H1 (cell line): ENCODE measurements around the gene GPNMB. TPM values are rescaled to one million over a fixed set of nuclear protein-coding genes. Genes with fewer than 3 reads are reported as not detected.

Experiments used
- CHD7 ChIP-seq: fragments of 300-600 bp; sonication (generic); IDR thresholded peaks from 2 replicates; pipeline ENCODE4 v1.7.1; 2012; ENCODE audit warnings: low read length, moderate library complexity, mild to moderate bottlenecking, inconsistent platforms; ENCODE audit not compliant: insufficient replicate concordance
- CTBP2 ChIP-seq: IDR thresholded peaks from 2 replicates; pipeline ENCODE4 v1.7.0; 2011; ENCODE audit warnings: borderline replicate concordance, mild to moderate bottlenecking, moderate library complexity, mixed read lengths, low read length; ENCODE audit not compliant: insufficient read depth, insufficient read length
- EZH2 ChIP-seq: fragments of 200-600 bp; sonication (generic); IDR thresholded peaks from 2 replicates; pipeline ENCODE4 v1.7.1; 2012; ENCODE audit warnings: low read depth, mild to moderate bottlenecking, moderate library complexity, low read length, inconsistent platforms; ENCODE audit not compliant: severe bottlenecking
- FOSL1 ChIP-seq: IDR thresholded peaks from 2 replicates; pipeline ENCODE4 v1.6.1; 2011; ENCODE audit warnings: mild to moderate bottlenecking, low read depth, low read length, moderate library complexity; ENCODE audit not compliant: insufficient read depth
- JUN ChIP-seq: IDR thresholded peaks from 2 replicates; pipeline ENCODE4 v1.6.1; 2011; ENCODE audit warnings: low read depth, mild to moderate bottlenecking, improper control_type of control experiment, low read length
- KDM5A ChIP-seq: fragments of 200-600 bp; IDR thresholded peaks from 2 replicates; pipeline ENCODE4 v1.7.1; 2012; ENCODE audit warnings: mild to moderate bottlenecking, low read length, inconsistent platforms, mixed read lengths
- POU5F1 ChIP-seq: IDR thresholded peaks from 2 replicates; pipeline ENCODE4 v1.6.1; 2011; ENCODE audit warnings: low read depth, mild to moderate bottlenecking, low read length, moderate library complexity
- RFX5 ChIP-seq: IDR thresholded peaks from 2 replicates; pipeline ENCODE4 v1.6.1; 2011; ENCODE audit warnings: low read depth, low read length, improper control_type of control experiment, borderline replicate concordance
- SAP30 ChIP-seq: fragments of 300-600 bp; sonication (generic); IDR thresholded peaks from 2 replicates; pipeline ENCODE4 v1.7.1; 2012; ENCODE audit warnings: low read length, moderate library complexity, mild to moderate bottlenecking, inconsistent platforms; ENCODE audit not compliant: insufficient read depth, insufficient replicate concordance
- SIN3A ChIP-seq, 2 experiments: IDR thresholded peaks in 1 of 2; conservative IDR thresholded peaks in 1 of 2; 2 replicates each; pipeline ENCODE4 v1.6.1; 2011 to 2012; ENCODE audit warnings: low read length in 2 of 2, improper control_type of control experiment in 1 of 2, low read depth in 1 of 2, mild to moderate bottlenecking in 1 of 2
- polyA plus RNA-seq, 7 experiments: library from polyadenylated mRNA; depleted of rRNA in 3 of 7; stranded (reverse) in 5 of 7; unstranded in 2 of 7; fragments of >200 nt in 5 of 7; fragments of 200-250 nt in 2 of 7; gene quantifications; 1 replicate in 5 of 7; 2 replicates in 1 of 7; 4 replicates in 1 of 7; pipeline versions ENCODE4 v1.2.1 to v1.2.3, GENCODE V29; 2011 to 2013; ENCODE audit warnings: missing spikeins in 2 of 7, mixed read lengths in 2 of 7
- total RNA-seq: library from RNA; stranded (reverse); fragmentation: NEBNext Ultra II Directional; extraction: Animal tissue kit (Norgen Biotek cat#: 25700); gene quantifications from 2 replicates; pipeline ENCODE4 v1.2.1, GENCODE V29; 2021

The GPNMB gene
- total and polyA plus RNA-seq, 2 of the 8 experiments (the other 6 are each of a cell fraction or from before 2014, with no cell fraction given), result 1.1 to 1.4 TPM

GRCh38 chr7:23213755-23214154 is 32.8 kb upstream of the GPNMB start (continued):
- no peak for TF ChIP-seq CHD7
- no peak for TF ChIP-seq FOSL1
- no peak for TF ChIP-seq CTBP2
- TF ChIP-seq EZH2, result no peak
- no peak for TF ChIP-seq POU5F1
- TF ChIP-seq SAP30, result no peak
- TF ChIP-seq RFX5, result no peak
- TF ChIP-seq JUN, result no peak
- TF ChIP-seq SIN3A (conservative IDR thresholded peaks at IDR 0.05 in 1 of 2, IDR thresholded peaks at IDR 0.05 in 1 of 2; ENCODE audit: low read depth in 1 of 2, low read length in 2 of 2), result no peak
- TF ChIP-seq KDM5A, result no peak
